Thyroid gland (tissue), 4 donors: Measurements from ENCODE around the gene ST8SIA2. TPM values are rescaled to one million over a fixed set of nuclear protein-coding genes. Genes with fewer than 3 reads are reported as not detected.

Experiments
- DNase-seq, 2 donors: peaks; one replicate each; pipeline ENCODE4 v3.0.0-alpha.2; 2019
- H3K27ac ChIP-seq, 3 donors: fragments of 200-600 bp; sonication (generic); 1 replicate in 2 of 3; 2 replicates in 1 of 3; pipeline ENCODE4 v1.5.1; 2016 to 2019; ENCODE audit warnings: mild to moderate bottlenecking in 1 of 3, moderate library complexity in 1 of 3
- H3K27me3 ChIP-seq: fragments of 200-600 bp; sonication (generic); one replicate; pipeline ENCODE4 v1.5.1; 2019
- H3K36me3 ChIP-seq, 2 donors: fragments of 200-600 bp; sonication (generic); one replicate each; pipeline ENCODE4 v1.5.1; 2016 to 2019
- H3K4me1 ChIP-seq, 2 donors: fragments of 200-600 bp; sonication (generic); one replicate each; pipeline ENCODE4 v1.5.1; 2017 to 2019
- H3K4me3 ChIP-seq, 3 donors: fragments of 200-600 bp; sonication (generic); replicated peaks in 1 of 3; 1 replicate in 2 of 3; 2 replicates in 1 of 3; pipeline ENCODE4 v1.5.1; 2016; ENCODE audit warnings: mild to moderate bottlenecking in 1 of 3
- H3K9me3 ChIP-seq: fragments of 200-600 bp; sonication (generic); one replicate; pipeline ENCODE4 v1.5.1; 2017
- CTCF ChIP-seq, 6 experiments: fragments of 200-600 bp in 3 of 6; fragments of 450-650 bp in 3 of 6; sonication (generic) in 3 of 6; IDR thresholded peaks; one replicate each; pipeline ENCODE4 v1.5.1; 2016 to 2019; ENCODE audit warnings: antibody characterized with exemption in 6 of 6, mild to moderate bottlenecking in 2 of 6, inconsistent platforms in 1 of 6, moderate library complexity in 1 of 6
- POLR2A ChIP-seq, 2 donors: fragments of 450-650 bp; IDR thresholded peaks; one replicate each; pipeline ENCODE4 v1.6.1; 2017; ENCODE audit warnings: antibody characterized with exemption in 2 of 2, mild to moderate bottlenecking in 2 of 2, moderate library complexity in 1 of 2
- WGBS, 2 donors: methylation state at CpG; one replicate each; pipeline ENCODE4 v1.1.5; 2017; 5-methylcytosine and 5-hydroxymethylcytosine counted together
- intact Hi-C: fragments of 100-400 bp; cut with DNase I; formaldehyde crosslinking; loops from one replicate; pipeline ENCODE4 v1.15.1; 2023
- total RNA-seq, 4 donors: library from RNA; depleted of rRNA; stranded (reverse); fragments of >200 nt; gene quantifications; one replicate each; pipeline ENCODE4 v1.2.3, GENCODE V29; 2016

The ST8SIA2 gene
- total RNA-seq, 4 donors from 2014 or later = under 0.01 to 4.3 TPM; not detected in 2

GRCh38 chr15:92361321-92362000 lies 32.2 kb upstream of the ST8SIA2 start:
- no peak overlapping the region for H3K27ac ChIP-seq
- TF ChIP-seq CTCF (IDR thresholded peaks at IDR 0.05) = no peak
- TF ChIP-seq POLR2A (IDR thresholded peaks at IDR 0.05) = no peak
- no peaks in the 10 kb centered on the region for H3K9me3 ChIP-seq
- no peaks in the 10 kb centered on the region for H3K4me1 ChIP-seq
- no peak for DNase-seq
- intact Hi-C loops = no loop called here
- WGBS, 2 donors = 72 to 75% methylated on average over 10 of the region's 10 CpGs
- no peaks in the 10 kb centered on the region for H3K36me3 ChIP-seq
- no peaks in the 10 kb centered on the region for H3K27me3 ChIP-seq
- no peak overlapping the region for H3K4me3 ChIP-seq

GRCh38 chr15:92362001-92362350 lies 31.7 kb upstream of the ST8SIA2 start:
- intact Hi-C loops = no loop called here
- H3K9me3 ChIP-seq = no peaks in the 10 kb centered on the region
- TF ChIP-seq POLR2A (IDR thresholded peaks at IDR 0.05) = no peak
- TF ChIP-seq CTCF (IDR thresholded peaks at IDR 0.05) = no peak
- 88 to 89% methylated on average over 3 of the region's 3 CpGs for WGBS, 2 donors
- no peaks in the 10 kb centered on the region for H3K36me3 ChIP-seq
- no peak overlapping the region for H3K27ac ChIP-seq
- no peaks in the 10 kb centered on the region for H3K4me1 ChIP-seq
- DNase-seq = no peak
- no peaks in the 10 kb centered on the region for H3K27me3 ChIP-seq
- no peak overlapping the region for H3K4me3 ChIP-seq

GRCh38 chr15:92365084-92365483 lies 28.6 kb upstream of the ST8SIA2 start:
- Histone ChIP-seq H3K27ac (no peak overlapping the region), H3K4me3 (no peak overlapping the region), H3K9me3 (no peaks in the 10 kb centered on the region), H3K4me1 (no peaks in the 10 kb centered on the region), H3K36me3 (no peaks in the 10 kb centered on the region), H3K27me3 (no peaks in the 10 kb centered on the region)
- TF ChIP-seq CTCF (IDR thresholded peaks at IDR 0.05) (no peak), POLR2A (IDR thresholded peaks at IDR 0.05) (no peak)
- no peak for DNase-seq
- intact Hi-C loops = no loop called here
- 20 to 22% methylated on average over 6 of the region's 6 CpGs for WGBS, 2 donors

GRCh38 chr15:92365906-92366305 lies 27.8 kb upstream of the ST8SIA2 start:
- no peak for DNase-seq
- no peaks in the 10 kb centered on the region for H3K27me3 ChIP-seq
- H3K4me1 ChIP-seq = no peaks in the 10 kb centered on the region
- intact Hi-C loops = no loop called here
- TF ChIP-seq CTCF (IDR thresholded peaks at IDR 0.05) (no peak), POLR2A (IDR thresholded peaks at IDR 0.05) (no peak)
- H3K9me3 ChIP-seq = no peaks in the 10 kb centered on the region
- WGBS, 2 donors = 72 to 73% methylated on average over 3 of the region's 3 CpGs
- H3K4me3 ChIP-seq = no peak overlapping the region
- no peak overlapping the region for H3K27ac ChIP-seq
- no peaks in the 10 kb centered on the region for H3K36me3 ChIP-seq

GRCh38 chr15:92366381-92366780 lies 27.3 kb upstream of the ST8SIA2 start:
- H3K36me3 ChIP-seq = no peaks in the 10 kb centered on the region
- no peaks in the 10 kb centered on the region for H3K4me1 ChIP-seq
- H3K4me3 ChIP-seq = no peak overlapping the region
- no peaks in the 10 kb centered on the region for H3K9me3 ChIP-seq
- no peaks in the 10 kb centered on the region for H3K27me3 ChIP-seq
- 85% methylated on average over 5 of the region's 5 CpGs for WGBS, 2 donors
- no peak for DNase-seq
- intact Hi-C loops = no loop called here
- TF ChIP-seq POLR2A (IDR thresholded peaks at IDR 0.05) = no peak
- no peak for TF ChIP-seq CTCF (IDR thresholded peaks at IDR 0.05)
- no peak overlapping the region for H3K27ac ChIP-seq
